ENCODE data around the gene HS2ST1.

DNA sequence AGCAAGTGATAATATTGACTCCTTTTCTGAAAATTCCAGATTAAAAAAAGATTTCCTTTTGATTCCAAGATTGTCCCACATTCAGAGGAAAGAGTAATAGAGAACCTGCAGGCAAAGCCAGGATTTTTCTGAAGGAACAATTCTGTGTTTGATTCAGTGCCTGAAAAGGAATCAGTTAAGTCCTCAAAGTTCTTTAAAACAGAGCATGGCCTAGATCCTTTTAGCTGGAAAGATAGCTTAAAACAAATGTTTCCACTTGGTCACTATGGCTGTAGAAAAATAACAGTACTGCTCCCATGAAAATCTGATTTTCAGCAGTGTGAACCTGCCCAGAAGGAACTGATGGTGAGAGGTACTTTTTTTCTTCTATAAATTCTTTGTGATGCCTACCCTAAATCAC, 41.8 kb downstream of the HS2ST1 start:
- no peak for TF ChIP-seq NANOG (IDR thresholded peaks at IDR 0.05; ENCODE audit: borderline replicate concordance)
- no peak for TF ChIP-seq ZNF114 (CRISPR knock-in tag; IDR thresholded peaks at IDR 0.05)
- TF ChIP-seq, protein P1, sequence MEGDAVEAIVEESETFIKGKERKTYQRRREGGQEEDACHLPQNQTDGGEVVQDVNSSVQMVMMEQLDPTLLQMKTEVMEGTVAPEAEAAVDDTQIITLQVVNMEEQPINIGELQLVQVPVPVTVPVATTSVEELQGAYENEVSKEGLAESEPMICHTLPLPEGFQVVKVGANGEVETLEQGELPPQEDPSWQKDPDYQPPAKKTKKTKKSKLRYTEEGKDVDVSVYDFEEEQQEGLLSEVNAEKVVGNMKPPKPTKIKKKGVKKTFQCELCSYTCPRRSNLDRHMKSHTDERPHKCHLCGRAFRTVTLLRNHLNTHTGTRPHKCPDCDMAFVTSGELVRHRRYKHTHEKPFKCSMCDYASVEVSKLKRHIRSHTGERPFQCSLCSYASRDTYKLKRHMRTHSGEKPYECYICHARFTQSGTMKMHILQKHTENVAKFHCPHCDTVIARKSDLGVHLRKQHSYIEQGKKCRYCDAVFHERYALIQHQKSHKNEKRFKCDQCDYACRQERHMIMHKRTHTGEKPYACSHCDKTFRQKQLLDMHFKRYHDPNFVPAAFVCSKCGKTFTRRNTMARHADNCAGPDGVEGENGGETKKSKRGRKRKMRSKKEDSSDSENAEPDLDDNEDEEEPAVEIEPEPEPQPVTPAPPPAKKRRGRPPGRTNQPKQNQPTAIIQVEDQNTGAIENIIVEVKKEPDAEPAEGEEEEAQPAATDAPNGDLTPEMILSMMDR (conservative IDR thresholded peaks at IDR 0.05; ENCODE audit: low read depth in 2 of 2), result no peak
- TF ChIP-seq EZH2 (IDR thresholded peaks at IDR 0.05; ENCODE audit: low read depth, unreplicated experiment), result no peak
- no peak for TF ChIP-seq EZH2phosphoT487 (IDR thresholded peaks at IDR 0.05; ENCODE audit: unreplicated experiment)
- no peak for TF ChIP-seq POLR2AphosphoS5 (IDR thresholded peaks at IDR 0.05; ENCODE audit: low read depth)
- no peak for TF ChIP-seq JUNB (IDR thresholded peaks at IDR 0.05; ENCODE audit: unreplicated experiment)
- no peak for TF ChIP-seq CREB1 (CRISPR knock-in tag; IDR thresholded peaks at IDR 0.05; ENCODE audit: low read depth)
- TF ChIP-seq, protein P2, sequence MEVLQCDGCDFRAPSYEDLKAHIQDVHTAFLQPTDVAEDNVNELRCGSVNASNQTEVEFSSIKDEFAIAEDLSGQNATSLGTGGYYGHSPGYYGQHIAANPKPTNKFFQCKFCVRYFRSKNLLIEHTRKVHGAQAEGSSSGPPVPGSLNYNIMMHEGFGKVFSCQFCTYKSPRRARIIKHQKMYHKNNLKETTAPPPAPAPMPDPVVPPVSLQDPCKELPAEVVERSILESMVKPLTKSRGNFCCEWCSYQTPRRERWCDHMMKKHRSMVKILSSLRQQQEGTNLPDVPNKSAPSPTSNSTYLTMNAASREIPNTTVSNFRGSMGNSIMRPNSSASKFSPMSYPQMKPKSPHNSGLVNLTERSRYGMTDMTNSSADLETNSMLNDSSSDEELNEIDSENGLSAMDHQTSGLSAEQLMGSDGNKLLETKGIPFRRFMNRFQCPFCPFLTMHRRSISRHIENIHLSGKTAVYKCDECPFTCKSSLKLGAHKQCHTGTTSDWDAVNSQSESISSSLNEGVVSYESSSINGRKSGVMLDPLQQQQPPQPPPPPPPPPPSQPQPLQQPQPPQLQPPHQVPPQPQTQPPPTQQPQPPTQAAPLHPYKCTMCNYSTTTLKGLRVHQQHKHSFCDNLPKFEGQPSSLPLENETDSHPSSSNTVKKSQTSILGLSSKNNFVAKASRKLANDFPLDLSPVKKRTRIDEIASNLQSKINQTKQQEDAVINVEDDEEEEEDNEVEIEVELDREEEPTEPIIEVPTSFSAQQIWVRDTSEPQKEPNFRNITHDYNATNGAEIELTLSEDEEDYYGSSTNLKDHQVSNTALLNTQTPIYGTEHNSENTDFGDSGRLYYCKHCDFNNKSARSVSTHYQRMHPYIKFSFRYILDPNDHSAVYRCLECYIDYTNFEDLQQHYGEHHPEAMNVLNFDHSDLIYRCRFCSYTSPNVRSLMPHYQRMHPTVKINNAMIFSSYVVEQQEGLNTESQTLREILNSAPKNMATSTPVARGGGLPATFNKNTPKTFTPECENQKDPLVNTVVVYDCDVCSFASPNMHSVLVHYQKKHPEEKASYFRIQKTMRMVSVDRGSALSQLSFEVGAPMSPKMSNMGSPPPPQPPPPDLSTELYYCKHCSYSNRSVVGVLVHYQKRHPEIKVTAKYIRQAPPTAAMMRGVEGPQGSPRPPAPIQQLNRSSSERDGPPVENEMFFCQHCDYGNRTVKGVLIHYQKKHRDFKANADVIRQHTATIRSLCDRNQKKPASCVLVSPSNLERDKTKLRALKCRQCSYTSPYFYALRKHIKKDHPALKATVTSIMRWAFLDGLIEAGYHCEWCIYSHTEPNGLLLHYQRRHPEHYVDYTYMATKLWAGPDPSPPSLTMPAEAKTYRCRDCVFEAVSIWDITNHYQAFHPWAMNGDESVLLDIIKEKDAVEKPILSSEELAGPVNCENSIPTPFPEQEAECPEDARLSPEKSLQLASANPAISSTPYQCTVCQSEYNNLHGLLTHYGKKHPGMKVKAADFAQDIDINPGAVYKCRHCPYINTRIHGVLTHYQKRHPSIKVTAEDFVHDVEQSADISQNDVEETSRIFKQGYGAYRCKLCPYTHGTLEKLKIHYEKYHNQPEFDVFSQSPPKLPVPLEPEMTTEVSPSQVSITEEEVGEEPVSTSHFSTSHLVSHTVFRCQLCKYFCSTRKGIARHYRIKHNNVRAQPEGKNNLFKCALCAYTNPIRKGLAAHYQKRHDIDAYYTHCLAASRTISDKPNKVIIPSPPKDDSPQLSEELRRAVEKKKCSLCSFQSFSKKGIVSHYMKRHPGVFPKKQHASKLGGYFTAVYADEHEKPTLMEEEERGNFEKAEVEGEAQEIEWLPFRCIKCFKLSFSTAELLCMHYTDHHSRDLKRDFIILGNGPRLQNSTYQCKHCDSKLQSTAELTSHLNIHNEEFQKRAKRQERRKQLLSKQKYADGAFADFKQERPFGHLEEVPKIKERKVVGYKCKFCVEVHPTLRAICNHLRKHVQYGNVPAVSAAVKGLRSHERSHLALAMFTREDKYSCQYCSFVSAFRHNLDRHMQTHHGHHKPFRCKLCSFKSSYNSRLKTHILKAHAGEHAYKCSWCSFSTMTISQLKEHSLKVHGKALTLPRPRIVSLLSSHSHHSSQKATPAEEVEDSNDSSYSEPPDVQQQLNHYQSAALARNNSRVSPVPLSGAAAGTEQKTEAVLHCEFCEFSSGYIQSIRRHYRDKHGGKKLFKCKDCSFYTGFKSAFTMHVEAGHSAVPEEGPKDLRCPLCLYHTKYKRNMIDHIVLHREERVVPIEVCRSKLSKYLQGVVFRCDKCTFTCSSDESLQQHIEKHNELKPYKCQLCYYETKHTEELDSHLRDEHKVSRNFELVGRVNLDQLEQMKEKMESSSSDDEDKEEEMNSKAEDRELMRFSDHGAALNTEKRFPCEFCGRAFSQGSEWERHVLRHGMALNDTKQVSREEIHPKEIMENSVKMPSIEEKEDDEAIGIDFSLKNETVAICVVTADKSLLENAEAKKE (CRISPR knock-in tag; IDR thresholded peaks at IDR 0.05), result no peak
- no peak for TF ChIP-seq ZNF331 (CRISPR knock-in tag; IDR thresholded peaks at IDR 0.05; ENCODE audit: low read depth)
